RPMI7951 (cell line): ENCODE measurements around the gene DNMT3A. TPM values are rescaled to one million over a fixed set of nuclear protein-coding genes. Genes with fewer than 3 reads are reported as not detected.

Source experiments
- DNase-seq: peaks from one replicate; pipeline ENCODE4 v3.0.0-alpha.2; 2012; ENCODE audit warnings: low read depth
- total RNA-seq: library from RNA; depleted of rRNA; stranded (reverse); fragments of >200 nt; shearing (Covaris generic); gene quantifications from 2 replicates; pipeline ENCODE4 v1.2.3, GENCODE V29; 2014; rRNA removed

Gene DNMT3A
- 1.4 and 2.3 TPM in 2 replicates for total RNA-seq

GRCh38 chr2:25341753-25342371, at the start of gene DNMT3A:
Gene DNMT3A, minus strand, starts transcription at chr2:25341925. Its CDS starts 27,941 bp downstream, at chr2:25313984.
- peak; percentile 66 for DNase-seq

- DNase-seq, result no peak
Observed at GRCh38 chr2:25389161-25389560, 47.4 kb upstream of the DNMT3A start.

GRCh38 chr2:25388491-25388890, 46.8 kb upstream of the DNMT3A start:
- DNase-seq, result no peak

- DNase-seq, result no peak
Observed at GRCh38 chr2:25387876-25388449, 46.2 kb upstream of the DNMT3A start.

GRCh38 chr2:25386971-25387875, 45.5 kb upstream of the DNMT3A start:
- no peak for DNase-seq

- DNase-seq, result no peak
Observed at GRCh38 chr2:25385910-25386309, 44.2 kb upstream of the DNMT3A start.

GRCh38 chr2:25383806-25384205, 42.1 kb upstream of the DNMT3A start:
- no peak for DNase-seq

- no peak for DNase-seq
Observed at GRCh38 chr2:25381502-25381901, 39.8 kb upstream of the DNMT3A start.

GRCh38 chr2:25380586-25381375, 39.1 kb upstream of the DNMT3A start:
- DNase-seq, result no peak

- DNase-seq, result no peak
Observed at GRCh38 chr2:25380023-25380422, 38.3 kb upstream of the DNMT3A start.

GRCh38 chr2:25379535-25379934, 37.8 kb upstream of the DNMT3A start:
- no peak for DNase-seq

- DNase-seq, result peak; percentile 84
Observed at GRCh38 chr2:25378731-25379490, 37.2 kb upstream of the DNMT3A start.

- DNase-seq, result no peak
Observed at GRCh38 chr2:25377822-25378421, 36.2 kb upstream of the DNMT3A start.

GRCh38 chr2:25376750-25377621, 35.3 kb upstream of the DNMT3A start:
- DNase-seq, result peak; percentile 86

GRCh38 chr2:25375989-25376545, 34.3 kb upstream of the DNMT3A start:
- no peak for DNase-seq

GRCh38 chr2:25375371-25375988, 33.8 kb upstream of the DNMT3A start:
- DNase-seq, result no peak

- DNase-seq, result no peak
Observed at GRCh38 chr2:25374827-25375226, 33.1 kb upstream of the DNMT3A start.

- no peak for DNase-seq
Observed at GRCh38 chr2:25374411-25374810, 32.7 kb upstream of the DNMT3A start.
